Osteocyte (in vitro differentiated cells): ENCODE results near the gene TNRC6B. TPM values are rescaled to one million over a fixed set of nuclear protein-coding genes. Genes with fewer than 3 reads are reported as not detected.

Source experiments
- DNase-seq: peaks from one replicate; pipeline ENCODE4 v3.0.0; 2021; ENCODE audit warnings: mixed read lengths; ENCODE audit not compliant: unreplicated experiment; ENCODE audit errors: extremely low spot score
- H3K27ac Mint-ChIP-seq: one replicate; pipeline ENCODE4 v1.8.0; 2021; ENCODE audit warnings: mild to moderate bottlenecking, mixed read lengths; ENCODE audit not compliant: unreplicated experiment
- H3K27me3 Mint-ChIP-seq: one replicate; pipeline ENCODE4 v1.8.0; 2021; ENCODE audit warnings: mixed read lengths; ENCODE audit not compliant: unreplicated experiment
- H3K36me3 Mint-ChIP-seq: one replicate; pipeline ENCODE4 v1.8.0; 2021; ENCODE audit warnings: mixed read lengths; ENCODE audit not compliant: unreplicated experiment
- H3K4me1 Mint-ChIP-seq: one replicate; pipeline ENCODE4 v1.8.0; 2021; ENCODE audit warnings: mixed read lengths; ENCODE audit not compliant: unreplicated experiment
- H3K4me3 Mint-ChIP-seq: one replicate; pipeline ENCODE4 v1.8.0; 2021; ENCODE audit warnings: mild to moderate bottlenecking, moderate library complexity, mixed read lengths; ENCODE audit not compliant: unreplicated experiment
- H3K9me3 Mint-ChIP-seq: one replicate; pipeline ENCODE4 v1.8.0; 2021; ENCODE audit warnings: mixed read lengths; ENCODE audit not compliant: unreplicated experiment
- CTCF ChIP-seq: fragments of 200-600 bp; sonication (generic); IDR thresholded peaks from 2 replicates; pipeline ENCODE4 v1.5.0; 2021; ENCODE audit warnings: antibody characterized with exemption, mild to moderate bottlenecking, moderate library complexity
- total RNA-seq: library from RNA; stranded (reverse); gene quantifications from 2 replicates; pipeline ENCODE4 v1.2.1, GENCODE V29; 2021

The TNRC6B gene
- total RNA-seq, 1 donor from 2014 or later: 47.4 TPM

- no peaks in the 10 kb centered on the region for H3K27me3 Mint-ChIP-seq
- peaks cover 4% of the 10 kb centered on the region for H3K4me1 Mint-ChIP-seq
- TF ChIP-seq CTCF: no peak
- H3K4me3 Mint-ChIP-seq: no peak overlapping the region
- no peak for DNase-seq
- no peak overlapping the region for H3K27ac Mint-ChIP-seq
- no peaks in the 10 kb centered on the region for H3K9me3 Mint-ChIP-seq
- peaks cover 34% of the 10 kb centered on the region for H3K36me3 Mint-ChIP-seq
Observed at GRCh38 chr22:40331706-40332105, 154.0 kb downstream of the TNRC6B start.

- Mint-ChIP-seq H3K9me3 (no peaks in the 10 kb centered on the region), H3K4me1 (peaks cover 3% of the 10 kb centered on the region), H3K4me3 (no peak overlapping the region), H3K36me3 (peaks cover 29% of the 10 kb centered on the region), H3K27me3 (no peaks in the 10 kb centered on the region), H3K27ac (no peak overlapping the region)
- DNase-seq: no peak
- no peak for TF ChIP-seq CTCF
Observed at GRCh38 chr22:40332319-40332781, 154.6 kb downstream of the TNRC6B start.

- H3K27me3 Mint-ChIP-seq: no peaks in the 10 kb centered on the region
- H3K9me3 Mint-ChIP-seq: no peaks in the 10 kb centered on the region
- H3K4me1 Mint-ChIP-seq: peaks cover 3% of the 10 kb centered on the region
- no peak for DNase-seq
- TF ChIP-seq CTCF: no peak
- H3K4me3 Mint-ChIP-seq: no peak overlapping the region
- H3K36me3 Mint-ChIP-seq: peaks cover 22% of the 10 kb centered on the region
- no peak overlapping the region for H3K27ac Mint-ChIP-seq
Observed at GRCh38 chr22:40334060-40334459, 156.3 kb downstream of the TNRC6B start.

GRCh38 chr22:40334899-40335298 is 157.2 kb downstream of the TNRC6B start:
- H3K27me3 Mint-ChIP-seq: no peaks in the 10 kb centered on the region
- TF ChIP-seq CTCF: no peak
- H3K9me3 Mint-ChIP-seq: no peaks in the 10 kb centered on the region
- H3K4me1 Mint-ChIP-seq: peaks cover 3% of the 10 kb centered on the region
- peaks cover 22% of the 10 kb centered on the region for H3K36me3 Mint-ChIP-seq
- H3K27ac Mint-ChIP-seq: no peak overlapping the region
- no peak for DNase-seq
- no peak overlapping the region for H3K4me3 Mint-ChIP-seq

- H3K4me1 Mint-ChIP-seq: peaks cover 3% of the 10 kb centered on the region
- TF ChIP-seq CTCF: no peak
- no peaks in the 10 kb centered on the region for H3K27me3 Mint-ChIP-seq
- H3K4me3 Mint-ChIP-seq: no peak overlapping the region
- H3K9me3 Mint-ChIP-seq: no peaks in the 10 kb centered on the region
- peaks cover 19% of the 10 kb centered on the region for H3K36me3 Mint-ChIP-seq
- DNase-seq: no peak
- H3K27ac Mint-ChIP-seq: no peak overlapping the region
Observed at GRCh38 chr22:40335358-40335757, 157.6 kb downstream of the TNRC6B start.
